Measurements from ENCODE around the gene EVC.

GRCh38 chr4:5858020-5858769 lies 147.2 kb downstream of the EVC start:
- TF ChIP-seq, protein P1, sequence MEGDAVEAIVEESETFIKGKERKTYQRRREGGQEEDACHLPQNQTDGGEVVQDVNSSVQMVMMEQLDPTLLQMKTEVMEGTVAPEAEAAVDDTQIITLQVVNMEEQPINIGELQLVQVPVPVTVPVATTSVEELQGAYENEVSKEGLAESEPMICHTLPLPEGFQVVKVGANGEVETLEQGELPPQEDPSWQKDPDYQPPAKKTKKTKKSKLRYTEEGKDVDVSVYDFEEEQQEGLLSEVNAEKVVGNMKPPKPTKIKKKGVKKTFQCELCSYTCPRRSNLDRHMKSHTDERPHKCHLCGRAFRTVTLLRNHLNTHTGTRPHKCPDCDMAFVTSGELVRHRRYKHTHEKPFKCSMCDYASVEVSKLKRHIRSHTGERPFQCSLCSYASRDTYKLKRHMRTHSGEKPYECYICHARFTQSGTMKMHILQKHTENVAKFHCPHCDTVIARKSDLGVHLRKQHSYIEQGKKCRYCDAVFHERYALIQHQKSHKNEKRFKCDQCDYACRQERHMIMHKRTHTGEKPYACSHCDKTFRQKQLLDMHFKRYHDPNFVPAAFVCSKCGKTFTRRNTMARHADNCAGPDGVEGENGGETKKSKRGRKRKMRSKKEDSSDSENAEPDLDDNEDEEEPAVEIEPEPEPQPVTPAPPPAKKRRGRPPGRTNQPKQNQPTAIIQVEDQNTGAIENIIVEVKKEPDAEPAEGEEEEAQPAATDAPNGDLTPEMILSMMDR (IDR thresholded peaks at IDR 0.05; ENCODE audit: control extremely low read depth in 1 of 3, insufficient read depth in 1 of 3, low read depth in 1 of 3, low read length in 3 of 3) = no peak
- TF ChIP-seq CEBPB (IDR thresholded peaks at IDR 0.05; ENCODE audit: low read depth, low read length) (peak; percentile 70; the same call in 1 of the 2 replicates), SRF (IDR thresholded peaks at IDR 0.05; ENCODE audit: low read depth, low read length) (no peak), EZH2 (IDR thresholded peaks at IDR 0.05; ENCODE audit: low read depth, low read length, severe bottlenecking) (no peak), POLR2A (IDR thresholded peaks at IDR 0.05; ENCODE audit: control extremely low read depth in 1 of 2, low read depth in 2 of 2, low read length in 2 of 2) (no peak), SP4 (IDR thresholded peaks at IDR 0.05; ENCODE audit: low read length) (no peak), KDM1A (IDR thresholded peaks at IDR 0.05; ENCODE audit: borderline replicate concordance, low read length) (no peak), SIX5 (IDR thresholded peaks at IDR 0.05; ENCODE audit: low read depth, low read length) (no peak), POLR2AphosphoS5 (IDR thresholded peaks at IDR 0.05; ENCODE audit: low read depth, low read length) (no peak), SP1 (IDR thresholded peaks at IDR 0.05; ENCODE audit: low read depth, low read length) (no peak), SAP30 (IDR thresholded peaks at IDR 0.05; ENCODE audit: insufficient read depth, insufficient replicate concordance, low read length) (no peak), RFX5 (IDR thresholded peaks at IDR 0.05; ENCODE audit: borderline replicate concordance, low read depth, low read length) (no peak), EP300 (IDR thresholded peaks at IDR 0.05; ENCODE audit: borderline replicate concordance in 1 of 2, low read depth in 2 of 2, low read length in 2 of 2) (no peak)

Measured in H1 (cell line).